HG02981 (cell line): Measurements from ENCODE around the gene ARHGEF3.

Source experiments
- ATAC-seq: cut with Tn5 transposase; IDR thresholded peaks from one replicate; pipeline ENCODE4 v1.9.1; 2021; ENCODE audit warnings: mild to moderate bottlenecking, moderate library complexity; ENCODE audit not compliant: unreplicated experiment

The ARHGEF3 gene

GRCh38 chr3:56796996-56797395, 4.8 kb downstream of the ARHGEF3 start:
- ATAC-seq, result no peak

GRCh38 chr3:56796202-56796601, 5.5 kb downstream of the ARHGEF3 start:
- no peak for ATAC-seq

GRCh38 chr3:56795829-56796185, 5.9 kb downstream of the ARHGEF3 start:
- ATAC-seq, result no peak

GRCh38 chr3:56795097-56795828, 6.5 kb downstream of the ARHGEF3 start:
- ATAC-seq, result no peak

- no peak for ATAC-seq
These were observed 9.6 kb downstream of the ARHGEF3 start for GRCh38 chr3:56792193-56792592.

GRCh38 chr3:56790016-56790821, 11.5 kb downstream of the ARHGEF3 start:
- ATAC-seq, result no peak

GRCh38 chr3:56789076-56789475, 12.7 kb downstream of the ARHGEF3 start:
- ATAC-seq, result no peak

GRCh38 chr3:56788521-56788920, 13.2 kb downstream of the ARHGEF3 start:
- no peak for ATAC-seq

GRCh38 chr3:56787784-56788256, 13.9 kb downstream of the ARHGEF3 start:
- no peak for ATAC-seq

- no peak for ATAC-seq
These were observed 14.4 kb downstream of the ARHGEF3 start for GRCh38 chr3:56787258-56787775.

GRCh38 chr3:56785499-56785898, 16.2 kb downstream of the ARHGEF3 start:
- no peak for ATAC-seq

GRCh38 chr3:56784448-56785001, 17.2 kb downstream of the ARHGEF3 start:
- no peak for ATAC-seq

- ATAC-seq, result peak; percentile 97
These were observed 17.9 kb downstream of the ARHGEF3 start for GRCh38 chr3:56783644-56784447.

GRCh38 chr3:56782906-56783305, 18.8 kb downstream of the ARHGEF3 start:
- ATAC-seq, result no peak

GRCh38 chr3:56782215-56782614, 19.5 kb downstream of the ARHGEF3 start:
- ATAC-seq, result no peak

GRCh38 chr3:56781762-56782161, 20.0 kb downstream of the ARHGEF3 start:
- ATAC-seq, result no peak

GRCh38 chr3:56780936-56781335, 20.8 kb downstream of the ARHGEF3 start:
- no peak for ATAC-seq

- no peak for ATAC-seq
These were observed 22.9 kb downstream of the ARHGEF3 start for GRCh38 chr3:56778893-56779292.

GRCh38 chr3:56776556-56776950, 25.2 kb downstream of the ARHGEF3 start:
- no peak for ATAC-seq

GRCh38 chr3:56775838-56776555, 25.8 kb downstream of the ARHGEF3 start:
- no peak for ATAC-seq
